Measurements from ENCODE around the gene RARRES2. TPM values are rescaled to one million over a fixed set of nuclear protein-coding genes. Genes with fewer than 3 reads are reported as not detected.

Gene RARRES2
- total and polyA plus RNA-seq, 2 of the 13 experiments (the other 11 are each of a cell fraction or from before 2014, with no cell fraction given): 134 to 172 TPM

DNA sequence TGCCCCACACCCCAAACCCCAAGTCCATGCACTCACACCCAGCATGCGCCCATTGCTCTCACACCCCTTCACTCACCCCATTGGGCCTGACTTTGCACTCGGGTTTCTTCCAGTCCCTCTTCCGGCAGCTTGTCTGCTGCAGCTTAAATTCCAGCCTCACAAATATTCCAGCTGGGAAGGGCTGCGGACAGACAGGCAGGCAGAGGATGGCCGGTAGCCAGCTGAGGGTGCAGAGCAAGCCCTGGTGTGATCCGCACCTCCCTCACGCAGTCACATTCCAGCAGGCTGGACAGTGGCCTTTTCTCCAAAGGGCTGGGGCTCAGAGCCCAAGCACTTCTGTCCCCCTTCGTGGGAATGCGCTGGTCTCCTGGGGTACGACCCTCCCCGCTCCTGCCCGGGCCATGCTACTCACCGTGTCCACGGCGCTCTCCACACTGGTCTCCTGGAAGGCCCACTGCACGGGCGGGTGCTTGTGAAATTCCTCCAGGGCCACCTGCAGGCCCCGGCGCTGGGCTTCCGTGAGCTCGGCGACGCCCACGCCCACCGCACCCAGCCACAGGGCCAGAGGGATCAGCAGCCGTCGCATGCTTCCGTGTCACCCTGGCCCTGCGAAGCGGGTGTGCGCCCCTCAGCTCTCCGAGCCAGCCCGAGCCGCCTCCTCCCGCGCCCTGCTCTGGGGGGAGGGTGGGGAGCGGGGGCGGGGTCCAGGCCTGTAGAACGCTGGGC lies 1.2 kb downstream of the RARRES2 start (continued):
- TF ChIP-seq MXD3 (CRISPR knock-in tag; IDR thresholded peaks at IDR 0.05) (peak; percentile 57), ZNF292 (CRISPR knock-in tag; IDR thresholded peaks at IDR 0.05; ENCODE audit: borderline replicate concordance, low read depth) (peak; percentile 88), ARHGAP35 (CRISPR knock-in tag; IDR thresholded peaks at IDR 0.05; ENCODE audit: borderline replicate concordance) (0 out of 2 replicates have a peak, but pooled peaks have one; percentile 31), ZNF672 (CRISPR knock-in tag; IDR thresholded peaks at IDR 0.05) (no peak), ATF2 (CRISPR knock-in tag; IDR thresholded peaks at IDR 0.05) (no peak), ZBTB38 (CRISPR knock-in tag; IDR thresholded peaks at IDR 0.05) (0 out of 2 replicates have a peak, but pooled peaks have one; percentile 24), ERF (CRISPR knock-in tag; IDR thresholded peaks at IDR 0.05) (no peak), ZFYVE20 (CRISPR knock-in tag; IDR thresholded peaks at IDR 0.05; ENCODE audit: borderline replicate concordance, low read depth) (no peak), ZNF761 (CRISPR knock-in tag; conservative IDR thresholded peaks at IDR 0.05) (no peak), ZNF792 (CRISPR knock-in tag; IDR thresholded peaks at IDR 0.05) (no peak), GZF1 (CRISPR knock-in tag; IDR thresholded peaks at IDR 0.05) (peak; percentile 26; the same call in 1 of the 2 replicates), MLLT10 (CRISPR knock-in tag; IDR thresholded peaks at IDR 0.05) (no peak)
- TF ChIP-seq, protein P1, sequence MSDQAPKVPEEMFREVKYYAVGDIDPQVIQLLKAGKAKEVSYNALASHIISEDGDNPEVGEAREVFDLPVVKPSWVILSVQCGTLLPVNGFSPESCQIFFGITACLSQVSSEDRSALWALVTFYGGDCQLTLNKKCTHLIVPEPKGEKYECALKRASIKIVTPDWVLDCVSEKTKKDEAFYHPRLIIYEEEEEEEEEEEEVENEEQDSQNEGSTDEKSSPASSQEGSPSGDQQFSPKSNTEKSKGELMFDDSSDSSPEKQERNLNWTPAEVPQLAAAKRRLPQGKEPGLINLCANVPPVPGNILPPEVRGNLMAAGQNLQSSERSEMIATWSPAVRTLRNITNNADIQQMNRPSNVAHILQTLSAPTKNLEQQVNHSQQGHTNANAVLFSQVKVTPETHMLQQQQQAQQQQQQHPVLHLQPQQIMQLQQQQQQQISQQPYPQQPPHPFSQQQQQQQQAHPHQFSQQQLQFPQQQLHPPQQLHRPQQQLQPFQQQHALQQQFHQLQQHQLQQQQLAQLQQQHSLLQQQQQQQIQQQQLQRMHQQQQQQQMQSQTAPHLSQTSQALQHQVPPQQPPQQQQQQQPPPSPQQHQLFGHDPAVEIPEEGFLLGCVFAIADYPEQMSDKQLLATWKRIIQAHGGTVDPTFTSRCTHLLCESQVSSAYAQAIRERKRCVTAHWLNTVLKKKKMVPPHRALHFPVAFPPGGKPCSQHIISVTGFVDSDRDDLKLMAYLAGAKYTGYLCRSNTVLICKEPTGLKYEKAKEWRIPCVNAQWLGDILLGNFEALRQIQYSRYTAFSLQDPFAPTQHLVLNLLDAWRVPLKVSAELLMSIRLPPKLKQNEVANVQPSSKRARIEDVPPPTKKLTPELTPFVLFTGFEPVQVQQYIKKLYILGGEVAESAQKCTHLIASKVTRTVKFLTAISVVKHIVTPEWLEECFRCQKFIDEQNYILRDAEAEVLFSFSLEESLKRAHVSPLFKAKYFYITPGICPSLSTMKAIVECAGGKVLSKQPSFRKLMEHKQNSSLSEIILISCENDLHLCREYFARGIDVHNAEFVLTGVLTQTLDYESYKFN (CRISPR knock-in tag; conservative IDR thresholded peaks at IDR 0.05): 0 out of 2 replicates have a peak, but pooled peaks have one; percentile 26
- TF ChIP-seq, protein P2, sequence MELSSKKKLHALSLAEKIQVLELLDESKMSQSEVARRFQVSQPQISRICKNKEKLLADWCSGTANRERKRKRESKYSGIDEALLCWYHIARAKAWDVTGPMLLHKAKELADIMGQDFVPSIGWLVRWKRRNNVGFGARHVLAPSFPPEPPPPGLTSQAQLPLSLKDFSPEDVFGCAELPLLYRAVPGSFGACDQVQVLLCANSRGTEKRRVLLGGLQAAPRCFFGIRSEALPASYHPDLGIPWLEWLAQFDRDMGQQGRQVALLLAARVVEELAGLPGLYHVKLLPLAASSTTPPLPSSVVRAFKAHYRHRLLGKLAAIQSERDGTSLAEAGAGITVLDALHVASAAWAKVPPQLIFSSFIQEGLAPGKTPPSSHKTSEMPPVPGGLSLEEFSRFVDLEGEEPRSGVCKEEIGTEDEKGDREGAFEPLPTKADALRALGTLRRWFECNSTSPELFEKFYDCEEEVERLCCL (CRISPR knock-in tag; IDR thresholded peaks at IDR 0.05; ENCODE audit: borderline replicate concordance): no peak
- TF ChIP-seq, protein P3, sequence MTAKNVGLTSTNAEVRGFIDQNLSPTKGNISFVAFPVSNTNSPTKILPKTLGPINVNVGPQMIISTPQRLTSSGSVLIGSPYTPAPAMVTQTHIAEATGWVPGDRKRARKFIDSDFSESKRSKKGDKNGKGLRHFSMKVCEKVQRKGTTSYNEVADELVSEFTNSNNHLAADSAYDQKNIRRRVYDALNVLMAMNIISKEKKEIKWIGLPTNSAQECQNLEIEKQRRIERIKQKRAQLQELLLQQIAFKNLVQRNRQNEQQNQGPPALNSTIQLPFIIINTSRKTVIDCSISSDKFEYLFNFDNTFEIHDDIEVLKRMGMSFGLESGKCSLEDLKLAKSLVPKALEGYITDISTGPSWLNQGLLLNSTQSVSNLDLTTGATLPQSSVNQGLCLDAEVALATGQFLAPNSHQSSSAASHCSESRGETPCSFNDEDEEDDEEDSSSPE (CRISPR knock-in tag; IDR thresholded peaks at IDR 0.05): no peak

Measured in HepG2 (cell line).